Vein endothelial cell (primary cell): ENCODE measurements around the gene CARD9. TPM values are rescaled to one million over a fixed set of nuclear protein-coding genes. Genes with fewer than 3 reads are reported as not detected.

Experiments used
- total RNA-seq: library from RNA; depleted of rRNA; stranded (reverse); fragments of >200 nt; gene quantifications from 2 replicates; pipeline ENCODE4 v1.2.3, GENCODE V29; 2012

The CARD9 gene, protein sequence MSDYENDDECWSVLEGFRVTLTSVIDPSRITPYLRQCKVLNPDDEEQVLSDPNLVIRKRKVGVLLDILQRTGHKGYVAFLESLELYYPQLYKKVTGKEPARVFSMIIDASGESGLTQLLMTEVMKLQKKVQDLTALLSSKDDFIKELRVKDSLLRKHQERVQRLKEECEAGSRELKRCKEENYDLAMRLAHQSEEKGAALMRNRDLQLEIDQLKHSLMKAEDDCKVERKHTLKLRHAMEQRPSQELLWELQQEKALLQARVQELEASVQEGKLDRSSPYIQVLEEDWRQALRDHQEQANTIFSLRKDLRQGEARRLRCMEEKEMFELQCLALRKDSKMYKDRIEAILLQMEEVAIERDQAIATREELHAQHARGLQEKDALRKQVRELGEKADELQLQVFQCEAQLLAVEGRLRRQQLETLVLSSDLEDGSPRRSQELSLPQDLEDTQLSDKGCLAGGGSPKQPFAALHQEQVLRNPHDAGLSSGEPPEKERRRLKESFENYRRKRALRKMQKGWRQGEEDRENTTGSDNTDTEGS
- 0.57 and 0.65 TPM in 2 replicates for total RNA-seq

DNA sequence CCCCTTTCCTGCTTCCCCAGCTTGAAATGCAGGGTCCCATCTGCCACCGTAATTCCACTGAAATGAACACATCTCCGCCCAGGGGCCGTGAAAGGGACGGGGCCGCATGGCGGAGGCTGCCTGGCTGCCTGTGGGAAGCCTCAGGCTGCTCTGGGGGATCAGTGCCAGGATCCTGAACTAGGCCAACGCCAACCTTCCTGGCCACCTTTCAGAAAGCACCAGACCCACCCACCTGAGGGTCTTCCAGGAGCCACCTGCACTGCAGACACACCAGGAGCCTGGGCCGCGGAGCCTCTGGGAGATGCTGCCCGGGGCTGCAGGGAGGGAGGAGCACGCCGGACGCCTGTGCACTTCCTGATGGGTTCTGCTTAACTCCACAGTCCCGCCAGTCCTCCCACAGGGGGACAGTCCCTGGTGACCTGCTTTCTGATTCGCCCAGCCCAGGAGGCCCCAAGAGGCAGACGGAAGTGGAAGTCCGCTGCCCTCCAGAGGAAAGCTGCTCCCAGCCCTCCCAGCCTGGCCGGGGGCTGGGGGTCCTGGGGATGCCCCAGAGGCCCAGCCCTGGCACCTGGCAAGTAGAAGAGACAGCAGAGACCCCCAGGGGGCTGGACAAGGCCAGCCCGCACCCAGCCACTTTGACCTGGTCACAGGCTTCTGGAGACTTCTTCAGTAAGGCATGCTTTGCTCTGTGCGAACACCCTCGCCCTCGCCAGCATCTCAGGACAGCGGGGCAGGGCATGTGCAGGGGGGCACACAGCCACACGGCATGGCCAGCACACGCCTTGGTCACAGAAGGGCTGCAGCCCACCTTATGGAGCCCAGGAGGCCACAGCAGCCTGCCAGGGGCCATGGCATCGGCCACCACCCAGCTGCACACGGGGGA, at the start of gene CARD9:
Gene CARD9, minus strand, starts transcription at position 370 of the 883 bp plus-strand sequence. CDS start 1,591 bp downstream, outside the sequence.

DNA sequence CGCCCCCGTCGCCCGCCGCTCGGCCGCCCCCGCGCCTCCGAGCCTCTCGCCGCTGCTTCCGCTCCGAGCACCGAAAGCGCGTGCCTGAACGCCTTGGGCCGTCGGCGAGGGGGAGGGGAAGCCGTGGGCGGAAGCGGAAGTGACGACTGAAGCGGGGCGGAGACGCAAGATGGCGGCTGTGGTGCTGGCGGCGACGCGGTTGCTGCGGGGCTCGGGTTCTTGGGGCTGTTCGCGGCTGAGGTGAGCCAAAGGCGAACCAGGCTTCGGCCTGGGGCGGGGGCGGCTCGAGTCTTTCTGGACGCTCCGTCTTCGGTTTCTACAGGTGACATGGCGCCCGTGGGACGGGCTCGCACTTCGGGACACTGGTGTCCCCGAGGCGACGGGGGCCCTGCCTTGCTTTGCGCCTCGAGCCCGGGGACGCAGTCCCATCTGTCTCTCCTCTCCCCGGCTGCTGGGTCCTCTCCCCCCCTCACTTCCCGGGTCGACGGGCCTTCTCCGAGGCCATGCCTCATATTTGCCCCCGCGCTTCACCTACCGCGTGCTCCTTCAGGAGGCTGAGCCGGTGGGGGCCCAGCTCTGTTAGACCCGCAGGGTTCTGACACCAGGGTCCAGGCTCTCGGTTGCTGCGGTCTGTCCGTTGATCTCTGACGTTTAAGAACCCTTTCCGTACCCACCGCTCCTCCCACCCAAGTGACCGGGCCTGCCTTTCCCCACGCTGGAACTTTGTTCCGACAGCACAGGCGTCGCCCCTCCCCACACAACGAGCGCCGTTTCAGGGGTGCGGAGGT, 37.2 kb upstream of the CARD9 start, which contains the start of the genes ENTR1 and PMPCA:
Gene ENTR1, minus strand, starts transcription at position 115 of the 788 bp plus-strand sequence. CDS start 217 bp downstream, outside the sequence.
Gene PMPCA, plus strand, starts transcription at position 159 of the 788 bp plus-strand sequence. Its CDS starts 11 bp downstream, at position 170.

DNA sequence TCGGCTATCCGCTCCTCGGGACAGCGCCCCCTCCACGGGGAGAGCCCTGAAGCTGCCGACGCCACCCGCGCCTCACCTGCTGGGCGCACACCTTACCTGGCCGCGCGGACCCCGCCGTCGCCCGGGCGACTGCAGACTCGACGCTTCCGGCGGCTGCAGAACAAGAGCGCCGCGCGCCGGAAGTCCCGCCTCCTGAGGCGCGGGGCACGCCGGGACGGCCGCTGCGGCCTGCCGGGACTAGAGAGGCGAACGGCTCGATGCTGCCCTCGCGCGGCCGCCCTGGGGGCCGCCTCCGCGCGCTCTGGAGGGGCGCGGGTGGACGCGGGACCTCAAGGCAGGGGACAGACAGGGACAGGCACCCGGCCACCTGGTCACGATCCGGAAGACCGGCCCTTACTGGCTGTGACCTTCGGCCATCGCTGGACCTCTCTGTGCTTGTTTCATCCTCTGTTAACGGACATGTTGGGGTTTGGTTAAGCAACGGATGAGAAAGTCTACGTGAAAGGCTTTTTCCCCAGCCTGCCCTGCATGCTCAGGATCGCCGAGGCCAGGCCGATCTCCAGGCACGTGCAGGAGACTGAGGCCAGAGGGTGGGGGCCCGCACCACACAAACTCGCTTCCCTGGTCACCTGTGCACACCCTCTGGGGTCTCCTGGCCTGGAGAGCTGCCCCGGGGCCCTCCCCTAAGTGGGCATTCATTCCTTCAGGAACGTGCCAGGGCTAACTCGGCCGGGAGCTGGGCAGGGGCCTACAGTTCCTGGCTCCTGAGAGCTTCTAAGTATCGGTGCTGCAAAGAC, 26.8 kb upstream of the CARD9 start, which contains the start of gene SNAPC4:
Gene SNAPC4, minus strand, starts transcription at position 133 of the 797 bp plus-strand sequence. CDS start 1,742 bp downstream, outside the sequence.

DNA sequence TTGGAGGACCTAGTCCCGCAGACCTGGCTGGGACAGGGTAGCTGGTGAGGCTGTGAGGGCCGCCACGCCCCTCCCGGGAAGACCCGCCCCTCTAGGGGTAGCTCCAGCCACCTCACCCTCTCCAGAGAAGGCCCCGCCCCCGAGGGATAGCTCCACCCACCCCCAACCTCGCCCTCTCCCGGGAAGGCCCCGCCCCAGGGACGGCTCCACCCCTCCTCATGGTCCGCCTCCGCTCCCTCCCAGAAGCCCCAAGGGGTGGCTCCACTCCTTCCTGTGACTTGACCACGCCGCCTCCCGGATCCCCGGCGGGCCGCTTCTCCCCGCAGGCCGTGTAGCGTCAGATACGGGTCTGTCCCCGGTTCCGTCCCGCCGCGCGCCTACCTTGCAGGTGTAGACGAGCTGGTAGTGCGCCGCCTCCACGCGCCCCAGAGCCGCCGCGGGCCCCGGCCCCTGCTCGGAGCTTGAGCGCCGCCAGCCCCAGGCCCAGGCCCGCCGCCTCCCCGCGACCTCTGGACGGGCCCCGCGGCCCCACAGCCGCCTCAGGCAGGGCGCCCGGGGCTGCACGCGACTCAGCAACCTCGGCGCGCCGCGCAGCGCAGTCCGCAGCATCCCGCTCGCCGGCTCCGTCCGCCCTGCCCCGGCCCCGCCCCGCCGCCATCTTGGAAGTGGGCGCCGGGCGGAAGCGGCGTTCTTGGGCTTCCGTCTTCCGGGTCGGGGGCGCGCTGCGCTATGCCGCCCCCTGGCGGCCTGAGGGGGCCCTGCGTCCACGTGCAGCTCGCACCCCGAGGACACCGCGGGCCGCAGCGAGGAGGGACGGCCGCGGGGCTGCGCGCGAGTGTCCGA, 10.1 kb downstream of the CARD9 start, which contains the start of gene DNLZ:
Gene DNLZ, minus strand, starts transcription at position 639 of the 843 bp plus-strand sequence. Its CDS starts 30 bp downstream, at position 609.

DNA sequence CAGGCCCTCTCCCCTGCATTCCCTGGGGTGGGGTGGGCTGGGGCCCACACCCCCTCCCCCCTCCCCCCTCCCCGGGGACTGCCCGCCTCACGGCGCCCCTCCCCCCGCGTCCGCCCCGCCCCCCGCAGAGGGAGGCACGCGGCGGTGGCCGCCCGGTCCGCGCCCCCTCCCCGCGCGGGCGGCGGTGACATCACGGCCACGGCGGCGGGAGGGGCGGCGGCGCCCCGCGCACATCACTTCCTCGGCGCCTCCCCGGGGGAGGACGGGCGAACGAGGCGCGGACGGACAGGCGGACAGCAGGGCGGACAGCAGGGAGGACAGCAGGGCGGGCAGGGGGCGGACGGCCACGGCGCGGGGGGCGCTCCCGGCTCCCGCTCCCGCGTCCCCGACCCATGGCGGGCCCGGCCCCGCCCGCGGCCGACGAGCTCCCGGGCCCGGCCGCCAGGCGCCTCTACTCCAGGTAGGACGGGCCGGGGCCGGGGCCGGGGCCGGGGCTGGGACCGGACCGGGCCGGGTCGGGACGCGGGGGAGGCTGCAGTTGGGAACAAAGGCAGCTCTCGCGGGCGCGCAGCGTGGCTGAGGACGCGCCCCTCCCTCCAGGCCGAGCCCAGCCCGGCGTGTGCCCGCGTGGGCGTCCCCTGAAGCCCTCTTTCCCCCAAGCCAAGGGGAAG, 46.0 kb downstream of the CARD9 start, which contains the start of gene GPSM1:
Gene GPSM1, plus strand, starts transcription at position 236 of the 671 bp plus-strand sequence. Its CDS starts 157 bp downstream, at position 393.

Other genes starting within 250 kb of the CARD9 start
- not detected in 2 replicates for gene LHX3, start 168.5 kb downstream of the CARD9 start, total RNA-seq
- gene QSOX2, start 127.9 kb downstream of the CARD9 start, total RNA-seq, result 14.4 and 15.1 TPM in 2 replicates
- not detected in 2 replicates for gene CCDC187, start 69.6 kb downstream of the CARD9 start, total RNA-seq
- 29.6 and 47.4 TPM in 2 replicates for gene GPSM1, start 46.1 kb downstream of the CARD9 start, total RNA-seq
- gene DNLZ, start 9.9 kb downstream of the CARD9 start, total RNA-seq, result 9.0 and 10.8 TPM in 2 replicates
- 19.5 and 25.8 TPM in 2 replicates for gene SNAPC4, start 26.5 kb upstream of the CARD9 start, total RNA-seq
- 36.5 and 37.6 TPM in 2 replicates for gene ENTR1, start 36.9 kb upstream of the CARD9 start, total RNA-seq
- gene PMPCA, start 37.0 kb upstream of the CARD9 start, total RNA-seq, result 55.5 and 60.7 TPM in 2 replicates
- gene INPP5E, start 66.2 kb upstream of the CARD9 start, total RNA-seq, result 15.3 and 16.3 TPM in 2 replicates
- gene SEC16A, start 109.4 kb upstream of the CARD9 start, total RNA-seq, result 45.2 and 54.9 TPM in 2 replicates
- 128 and 200 TPM in 2 replicates for gene NOTCH1, start 172.4 kb upstream of the CARD9 start, total RNA-seq